Naive B cell (primary cell): ENCODE measurements around the gene SUN2. TPM values are rescaled to one million over a fixed set of nuclear protein-coding genes. Genes with fewer than 3 reads are reported as not detected.
A peak's percentile ranks its signal among the peaks of the same experiment; 100 is the strongest.
"Not testable (repeated sequence)": the region's sequence is repeated elsewhere in the genome, so short reads cannot be mapped to it uniquely, and the experiment has no call there.

Experiments used
- ATAC-seq, 2 donors: fragments of 150-1000 bp; cut with Tn5 transposase; 2 replicates each; pipeline ENCODE4 v1.10.0; 2021; ENCODE audit warnings: low read depth in 2 of 2, mild to moderate bottlenecking in 2 of 2, moderate library complexity in 2 of 2
- DNase-seq: peaks from one replicate; pipeline ENCODE4 v3.0.0; 2022
- H3K27ac Mint-ChIP-seq, 6 donors: one replicate each; pipeline ENCODE4 v1.8.0; 2020 to 2022; ENCODE audit warnings: mild to moderate bottlenecking in 6 of 6, mixed read lengths in 6 of 6, moderate library complexity in 5 of 6, inconsistent platforms in 2 of 6
- H3K27me3 Mint-ChIP-seq, 3 donors: one replicate each; pipeline ENCODE4 v1.8.0; 2021 to 2022; ENCODE audit warnings: mixed read lengths in 3 of 3, mild to moderate bottlenecking in 1 of 3
- H3K36me3 Mint-ChIP-seq, 2 donors: one replicate each; pipeline ENCODE4 v1.8.0; 2020 to 2022; ENCODE audit warnings: mixed read lengths in 2 of 2, inconsistent platforms in 1 of 2, mild to moderate bottlenecking in 1 of 2
- H3K4me1 Mint-ChIP-seq, 3 donors: one replicate each; pipeline ENCODE4 v1.8.0; 2020 to 2022; ENCODE audit warnings: mixed read lengths in 3 of 3, inconsistent platforms in 1 of 3, mild to moderate bottlenecking in 1 of 3, moderate library complexity in 1 of 3
- H3K4me3 Mint-ChIP-seq, 8 donors: one replicate each; pipeline ENCODE4 v1.8.0; 2020 to 2022; ENCODE audit warnings: mild to moderate bottlenecking in 8 of 8, mixed read lengths in 8 of 8, moderate library complexity in 8 of 8, inconsistent platforms in 2 of 8
- H3K9me3 Mint-ChIP-seq, 7 donors: one replicate each; pipeline ENCODE4 v1.8.0; 2020 to 2022; ENCODE audit warnings: mixed read lengths in 7 of 7, mild to moderate bottlenecking in 5 of 7, inconsistent platforms in 2 of 7, moderate library complexity in 1 of 7
- polyA plus RNA-seq, 6 donors: library from polyadenylated mRNA; unstranded; fragments of 300-500 nt; fragmentation: Illumina TruSeq; gene quantifications; one replicate each; pipeline ENCODE4 v1.2.3, GENCODE V29; 2021; ENCODE audit warnings: low read depth in 6 of 6

The SUN2 gene
- polyA plus RNA-seq, result 100 to 1,000 TPM; 146 to 327 (median 208) TPM

GRCh38 chr22:38755911-38756532 is at the start of gene SUN2:
SUN2 (minus strand) TSS chr22:38755998; CDS start chr22:38752628, 3,370 bp downstream.
- peak; percentile 75 to 76 for ATAC-seq
- Mint-ChIP-seq H3K9me3 (no peaks in the 10 kb centered on the region), H3K4me1 (peaks cover 62 to 75% (median 64%) of the 10 kb centered on the region in 3 donors), H3K36me3 (peaks cover 9 to 13% of the 10 kb centered on the region in 2 donors), H3K4me3 (peak within 1 kb of the TSS; percentile 94 to 100 (median 99)), H3K27ac (peak within 1 kb of the TSS; percentile 83 to 99 (median 97)), H3K27me3 (no peaks in the 10 kb centered on the region)
- peak; percentile 92 for DNase-seq

GRCh38 chr22:38805041-38805593 is 49.3 kb upstream of the SUN2 start:
- not testable (repeated sequence) for DNase-seq, H3K4me3 Mint-ChIP-seq, H3K4me1 Mint-ChIP-seq, ATAC-seq
- H3K27ac Mint-ChIP-seq, result peak overlapping the region in 1 of 6 donors; percentile 32
- H3K36me3 Mint-ChIP-seq, result peaks cover 8 to 14% of the 10 kb centered on the region in 2 donors
- peaks cover 5 to 15% (median 7%) of the 10 kb centered on the region in 7 donors for H3K9me3 Mint-ChIP-seq
- peaks cover 16 to 52% (median 52%) of the 10 kb centered on the region in 3 donors for H3K27me3 Mint-ChIP-seq

GRCh38 chr22:38802671-38803121 is 46.9 kb upstream of the SUN2 start:
- Mint-ChIP-seq H3K4me1 (peaks cover 7 to 9% (median 9%) of the 10 kb centered on the region in 3 donors), H3K36me3 (peaks cover 8 to 11% of the 10 kb centered on the region in 2 donors), H3K4me3 (no peak overlapping the region), H3K27ac (no peak overlapping the region), H3K9me3 (peaks cover 0 to 11% (median 9%) of the 10 kb centered on the region in 7 donors), H3K27me3 (peaks cover 33 to 63% (median 60%) of the 10 kb centered on the region in 3 donors)
- ATAC-seq (no peak), DNase-seq (no peak)

- DNase-seq, result no peak
Measured at GRCh38 chr22:38799265-38800002, 43.6 kb upstream of the SUN2 start.

GRCh38 chr22:38798496-38798895 is 42.7 kb upstream of the SUN2 start:
- Mint-ChIP-seq H3K27ac (no peak overlapping the region), H3K4me3 (no peak overlapping the region), H3K9me3 (peaks cover 0 to 11% (median 9%) of the 10 kb centered on the region in 7 donors), H3K36me3 (peaks cover 8 to 11% of the 10 kb centered on the region in 2 donors), H3K27me3 (peaks cover 30 to 70% (median 69%) of the 10 kb centered on the region in 3 donors), H3K4me1 (peaks cover 3 to 19% (median 9%) of the 10 kb centered on the region in 3 donors)
- no peak for DNase-seq
- no peak for ATAC-seq

More at GRCh38 chr22:38799265-38800002, 43.6 kb upstream of the SUN2 start:
- H3K27me3 Mint-ChIP-seq, result peaks cover 33 to 80% (median 79%) of the 10 kb centered on the region in 3 donors
- H3K9me3 Mint-ChIP-seq, result peaks cover 0 to 11% (median 9%) of the 10 kb centered on the region in 7 donors
- H3K36me3 Mint-ChIP-seq, result peaks cover 8 to 11% of the 10 kb centered on the region in 2 donors
- H3K4me3 Mint-ChIP-seq, result no peak overlapping the region
- no peak for ATAC-seq
- H3K4me1 Mint-ChIP-seq, result peaks cover 7 to 18% (median 12%) of the 10 kb centered on the region in 3 donors
- H3K27ac Mint-ChIP-seq, result no peak overlapping the region

GRCh38 chr22:38796262-38796957 is 40.6 kb upstream of the SUN2 start:
- DNase-seq, result no peak
- Mint-ChIP-seq H3K4me1 (peaks cover 7 to 22% (median 8%) of the 10 kb centered on the region in 3 donors), H3K36me3 (peaks cover 3 to 11% of the 10 kb centered on the region in 2 donors), H3K4me3 (no peak overlapping the region), H3K9me3 (peaks cover 0 to 11% (median 9%) of the 10 kb centered on the region in 7 donors), H3K27ac (peak overlapping the region in 2 of 6 donors; percentile 14 to 89), H3K27me3 (peaks cover 28 to 53% (median 50%) of the 10 kb centered on the region in 3 donors)
- ATAC-seq, result no peak

- H3K4me1 Mint-ChIP-seq, result peaks cover 7 to 22% (median 8%) of the 10 kb centered on the region in 3 donors
- peaks cover 28 to 45% (median 42%) of the 10 kb centered on the region in 3 donors for H3K27me3 Mint-ChIP-seq
- peaks cover 0 to 11% (median 9%) of the 10 kb centered on the region in 7 donors for H3K9me3 Mint-ChIP-seq
- peaks cover 0 to 11% of the 10 kb centered on the region in 2 donors for H3K36me3 Mint-ChIP-seq
- ATAC-seq, result no peak
- DNase-seq, result no peak
- H3K27ac Mint-ChIP-seq, result peak overlapping the region in 4 of 6 donors; percentile 14 to 89 (median 70)
- peak overlapping the region in 2 of 8 donors; percentile 3 to 20 for H3K4me3 Mint-ChIP-seq
Measured at GRCh38 chr22:38795569-38795968, 39.8 kb upstream of the SUN2 start.

GRCh38 chr22:38793721-38794466 is 38.1 kb upstream of the SUN2 start, which contains the start of gene DNAL4:
DNAL4 (minus strand) TSS chr22:38794143; CDS start chr22:38782731, 11,412 bp downstream.
- Mint-ChIP-seq H3K4me3 (peak within 1 kb of the TSS; percentile 84 to 97 (median 95)), H3K36me3 (peaks cover 0 to 9% of the 10 kb centered on the region in 2 donors), H3K27ac (peak within 1 kb of the TSS; percentile 93 to 96 (median 96)), H3K4me1 (peaks cover 7 to 22% (median 8%) of the 10 kb centered on the region in 3 donors), H3K9me3 (peaks cover 0 to 5% (median 0%) of the 10 kb centered on the region in 7 donors), H3K27me3 (peaks cover 16 to 33% (median 32%) of the 10 kb centered on the region in 3 donors)
- DNase-seq, result peak; percentile 96
- peak; percentile 96 for ATAC-seq

GRCh38 chr22:38793317-38793716 is 37.5 kb upstream of the SUN2 start:
- Mint-ChIP-seq H3K27ac (peak overlapping the region; percentile 93 to 96 (median 96)), H3K4me3 (peak overlapping the region; percentile 84 to 97 (median 95)), H3K36me3 (peaks cover 0 to 3% of the 10 kb centered on the region in 2 donors), H3K27me3 (peaks cover 10 to 28% (median 26%) of the 10 kb centered on the region in 3 donors), H3K4me1 (peaks cover 7 to 22% (median 8%) of the 10 kb centered on the region in 3 donors), H3K9me3 (peaks cover 0 to 3% (median 0%) of the 10 kb centered on the region in 7 donors)
- DNase-seq, result no peak
- no peak for ATAC-seq

GRCh38 chr22:38792833-38793232 is 37.0 kb upstream of the SUN2 start:
- Mint-ChIP-seq H3K4me1 (peaks cover 7 to 22% (median 8%) of the 10 kb centered on the region in 3 donors), H3K4me3 (peak overlapping the region; percentile 84 to 97 (median 95)), H3K9me3 (no peaks in the 10 kb centered on the region), H3K27me3 (peaks cover 6 to 23% (median 21%) of the 10 kb centered on the region in 3 donors), H3K27ac (peak overlapping the region; percentile 93 to 96 (median 96)), H3K36me3 (no peaks in the 10 kb centered on the region)
- DNase-seq (no peak), ATAC-seq (no peak)

GRCh38 chr22:38789606-38790005 is 33.8 kb upstream of the SUN2 start:
- no peak for DNase-seq
- Mint-ChIP-seq H3K4me1 (peaks cover 5 to 17% (median 7%) of the 10 kb centered on the region in 3 donors), H3K4me3 (no peak overlapping the region), H3K36me3 (no peaks in the 10 kb centered on the region), H3K9me3 (no peaks in the 10 kb centered on the region), H3K27me3 (no peaks in the 10 kb centered on the region), H3K27ac (no peak overlapping the region)
- no peak for ATAC-seq

GRCh38 chr22:38788846-38789245 is 33.0 kb upstream of the SUN2 start:
- H3K27me3 Mint-ChIP-seq, result no peaks in the 10 kb centered on the region
- no peaks in the 10 kb centered on the region for H3K9me3 Mint-ChIP-seq
- DNase-seq, result no peak
- H3K4me3 Mint-ChIP-seq, result peak overlapping the region in 1 of 8 donors; percentile 22
- peaks cover 5 to 11% (median 7%) of the 10 kb centered on the region in 3 donors for H3K4me1 Mint-ChIP-seq
- no peak for ATAC-seq
- no peak overlapping the region for H3K27ac Mint-ChIP-seq
- H3K36me3 Mint-ChIP-seq, result no peaks in the 10 kb centered on the region
